D721Med (cell line): Measurements from ENCODE around the gene ZNF420.
A peak's percentile ranks its signal among the peaks of the same experiment; 100 is the strongest.

ENCODE experiments used
- DNase-seq: peaks from one replicate; pipeline ENCODE4 v3.0.0; 2011; ENCODE audit warnings: low spot score; ENCODE audit not compliant: insufficient read length
- FAIRE-seq: peaks from 2 replicates; lab custom pipeline; 2011; peaks lifted over from hg19 to GRCh38; lab: Jason Lieb, UNC
- TF ChIP-seq, protein P1 (sequence below): IDR thresholded peaks from 2 replicates; pipeline ENCODE4 v1.5.1; 2012; ENCODE audit warnings: mild to moderate bottlenecking, control low read depth; ENCODE audit not compliant: insufficient read depth; ENCODE audit errors: missing control alignments

The ZNF420 gene

DNA sequence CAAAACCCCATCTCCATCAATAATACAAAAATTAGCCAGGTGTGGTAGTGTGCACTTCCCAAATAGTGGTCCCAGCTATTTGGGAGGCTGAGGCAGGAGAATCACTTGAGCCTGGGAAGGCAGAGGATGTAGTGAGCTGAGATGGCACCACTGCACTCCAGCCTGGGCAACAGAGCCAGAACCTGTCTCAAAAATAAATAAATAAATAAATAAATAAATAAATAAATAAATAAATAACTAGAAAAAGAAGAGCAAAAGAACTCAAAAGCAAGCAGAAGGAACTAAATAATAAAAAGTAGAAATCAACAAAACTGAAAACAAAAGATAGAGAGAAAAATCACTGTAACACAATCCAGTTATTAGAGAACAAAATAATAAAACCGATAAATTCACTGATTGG lies 81.9 kb downstream of the ZNF420 start:
- FAIRE-seq: no peak
- DNase-seq: no peak
- TF ChIP-seq, protein P1, sequence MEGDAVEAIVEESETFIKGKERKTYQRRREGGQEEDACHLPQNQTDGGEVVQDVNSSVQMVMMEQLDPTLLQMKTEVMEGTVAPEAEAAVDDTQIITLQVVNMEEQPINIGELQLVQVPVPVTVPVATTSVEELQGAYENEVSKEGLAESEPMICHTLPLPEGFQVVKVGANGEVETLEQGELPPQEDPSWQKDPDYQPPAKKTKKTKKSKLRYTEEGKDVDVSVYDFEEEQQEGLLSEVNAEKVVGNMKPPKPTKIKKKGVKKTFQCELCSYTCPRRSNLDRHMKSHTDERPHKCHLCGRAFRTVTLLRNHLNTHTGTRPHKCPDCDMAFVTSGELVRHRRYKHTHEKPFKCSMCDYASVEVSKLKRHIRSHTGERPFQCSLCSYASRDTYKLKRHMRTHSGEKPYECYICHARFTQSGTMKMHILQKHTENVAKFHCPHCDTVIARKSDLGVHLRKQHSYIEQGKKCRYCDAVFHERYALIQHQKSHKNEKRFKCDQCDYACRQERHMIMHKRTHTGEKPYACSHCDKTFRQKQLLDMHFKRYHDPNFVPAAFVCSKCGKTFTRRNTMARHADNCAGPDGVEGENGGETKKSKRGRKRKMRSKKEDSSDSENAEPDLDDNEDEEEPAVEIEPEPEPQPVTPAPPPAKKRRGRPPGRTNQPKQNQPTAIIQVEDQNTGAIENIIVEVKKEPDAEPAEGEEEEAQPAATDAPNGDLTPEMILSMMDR: no peak

DNA sequence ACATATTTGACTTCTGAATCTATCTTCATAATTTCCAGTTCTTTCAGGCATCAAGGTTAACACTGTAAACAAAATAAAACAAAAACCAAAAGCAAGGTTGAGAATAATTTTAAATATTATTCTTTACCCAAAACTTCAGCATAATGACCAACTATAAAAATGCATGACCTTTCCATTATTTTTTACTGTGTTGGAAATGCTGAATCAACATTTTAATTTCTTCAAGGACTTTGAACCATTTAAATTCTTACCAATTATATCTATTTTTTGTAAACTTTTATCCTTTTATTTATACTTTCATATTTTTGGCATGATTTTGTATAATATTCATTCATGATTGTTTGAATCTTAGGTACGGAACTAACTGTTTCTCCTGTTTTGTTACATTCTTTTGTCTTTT lies 87.4 kb downstream of the ZNF420 start:
- TF ChIP-seq, protein P1: no peak
- DNase-seq (no peak), FAIRE-seq (no peak)

DNA sequence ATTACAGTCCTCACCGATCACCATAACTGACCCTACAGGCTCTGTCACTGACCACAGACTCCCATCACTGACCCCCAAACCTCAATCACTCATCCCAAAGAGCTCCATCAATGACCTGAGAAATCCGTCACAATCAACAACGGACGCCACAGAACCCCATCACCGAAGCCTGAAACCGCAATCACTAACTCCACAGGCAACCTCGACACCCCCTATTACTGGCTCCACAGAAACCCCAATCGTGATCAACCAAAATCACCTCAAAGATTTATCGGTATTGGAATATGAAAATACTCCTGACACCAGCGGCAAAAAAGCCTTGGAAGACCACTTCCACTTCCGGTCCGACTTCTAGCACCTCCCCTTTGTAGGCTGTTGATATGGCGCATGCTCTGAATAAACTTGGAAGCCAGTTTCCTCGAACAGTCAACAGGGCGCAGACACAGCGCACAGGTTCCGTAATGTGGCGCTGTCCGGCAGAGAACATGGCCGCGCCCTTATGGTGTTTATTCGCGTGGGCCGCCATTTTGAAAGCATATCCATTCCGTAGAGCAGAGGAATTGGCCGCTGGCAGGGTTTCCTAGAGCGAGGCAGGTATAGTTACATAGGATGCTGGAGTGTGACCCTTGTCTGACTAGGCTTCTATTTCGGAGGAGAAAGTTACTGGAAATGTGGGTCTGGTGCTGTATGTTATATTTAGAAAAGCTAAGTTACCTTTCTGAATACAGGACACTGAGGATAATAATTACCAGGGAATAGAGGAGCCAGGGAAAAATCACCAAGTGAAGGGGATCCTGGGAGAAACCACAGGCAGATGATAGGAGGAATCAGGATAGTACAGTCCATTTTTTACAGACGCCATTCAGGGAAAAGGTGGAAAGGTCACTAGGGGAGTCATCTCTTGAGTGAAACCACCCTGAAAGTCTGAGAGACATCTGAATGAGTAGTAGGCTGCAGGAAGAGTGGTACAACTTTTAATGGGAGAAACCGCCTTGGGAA lies 94.4 kb downstream of the ZNF420 start, which contains the start of gene ZNF585A:
Gene ZNF585A, minus strand, starts transcription at position 328 of the 999 bp plus-strand sequence. CDS start 2,785 bp downstream, outside the sequence.
- TF ChIP-seq, protein P1: no peak
- peak; percentile 92 for FAIRE-seq
- DNase-seq: peak; percentile 36
